ENCODE results near the gene SCLY. TPM values are rescaled to one million over a fixed set of nuclear protein-coding genes. Genes with fewer than 3 reads are reported as not detected.

Gene SCLY
- total and polyA plus RNA-seq, 2 of the 8 experiments (the other 6 are each of a cell fraction or from before 2014, with no cell fraction given), result 79.0 to 79.5 TPM

DNA sequence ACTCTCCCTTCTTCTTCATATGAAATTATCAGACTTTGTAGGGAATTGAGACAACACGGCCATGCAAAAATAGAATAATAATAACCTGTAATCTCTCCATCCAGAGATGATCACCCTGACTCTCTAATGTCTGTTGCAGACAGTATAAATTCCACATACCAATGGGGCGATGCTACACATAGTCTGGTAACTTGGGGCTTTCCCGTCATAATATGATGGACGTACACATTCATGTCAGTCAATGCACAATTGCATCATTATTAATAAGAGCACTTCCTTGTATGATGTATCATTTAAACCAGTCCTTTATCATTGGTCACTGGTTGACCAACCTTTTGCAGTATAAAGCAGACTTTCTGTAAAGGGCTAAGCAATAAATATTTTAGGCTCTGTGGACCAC, 39.5 kb upstream of the SCLY start (continued):
- TF ChIP-seq TAF1 (IDR thresholded peaks at IDR 0.05; ENCODE audit: low read depth, low read length), result no peak
- no peak for TF ChIP-seq TCF12 (IDR thresholded peaks at IDR 0.05; ENCODE audit: low read depth, low read length)
- no peak for TF ChIP-seq CBX8 (IDR thresholded peaks at IDR 0.05; ENCODE audit: borderline replicate concordance, low read depth, low read length)
- no peak for TF ChIP-seq EZH2 (IDR thresholded peaks at IDR 0.05; ENCODE audit: low read depth, low read length, severe bottlenecking)
